Lower leg skin (tissue), 4 donors: ENCODE measurements around the gene MFSD11. TPM values are rescaled to one million over a fixed set of nuclear protein-coding genes. Genes with fewer than 3 reads are reported as not detected.
"Not testable (repeated sequence)": the region's sequence is repeated elsewhere in the genome, so short reads cannot be mapped to it uniquely, and the experiment has no call there.

ENCODE experiments used
- DNase-seq, 2 donors: peaks; one replicate each; pipeline ENCODE4 v3.0.0-alpha.2; 2019; ENCODE audit warnings: low spot score in 2 of 2
- H3K4me3 ChIP-seq: fragments of 200-600 bp; sonication (generic); 2 replicates; pipeline ENCODE4 v1.5.1; 2017; ENCODE audit warnings: mild to moderate bottlenecking, low read depth; ENCODE audit not compliant: poor library complexity, severe bottlenecking
- CTCF ChIP-seq, 3 donors: fragments of 450-650 bp; IDR thresholded peaks; one replicate each; pipeline ENCODE4 v1.5.1; 2016; ENCODE audit warnings: antibody characterized with exemption in 3 of 3, mild to moderate bottlenecking in 3 of 3, moderate library complexity in 2 of 3
- POLR2A ChIP-seq, 2 donors: fragments of 450-650 bp; IDR thresholded peaks; one replicate each; pipeline ENCODE4 v1.6.1; 2016 to 2017; ENCODE audit warnings: antibody characterized with exemption in 2 of 2, mild to moderate bottlenecking in 1 of 2, moderate library complexity in 1 of 2
- WGBS, 2 donors: methylation state at CpG; one replicate each; pipeline ENCODE4 v1.1.5; 2018; 5-methylcytosine and 5-hydroxymethylcytosine counted together
- intact Hi-C: fragments of 100-400 bp; cut with DNase I; formaldehyde crosslinking; loops from one replicate; pipeline ENCODE4 v1.15.0; 2023; ENCODE audit warnings: low total_unique reads
- total RNA-seq, 4 donors: library from RNA; depleted of rRNA; stranded (reverse); fragments of >200 nt; gene quantifications; one replicate each; pipeline ENCODE4 v1.1.0, GENCODE V29; 2016

MFSD11 gene
- total RNA-seq, 4 donors from 2014 or later, result 33.4 to 38.4 (median 33.8) TPM

- DNase-seq, result no peak
- H3K4me3 ChIP-seq, result no peak overlapping the region
- WGBS, 2 donors, result 91% methylated on average over 5 of the region's 5 CpGs
- intact Hi-C loops, result loop anchor here (5.0 kb wide), 1 partner anchor 366 kb away; no protein-coding TSS in a partner anchor
- no peak for TF ChIP-seq CTCF (IDR thresholded peaks at IDR 0.05)
Observed at GRCh38 chr17:76801706-76802105, 63.8 kb downstream of the MFSD11 start.

- no peak for DNase-seq
- H3K4me3 ChIP-seq, result no peak overlapping the region
- intact Hi-C loops, result no loop called here
- WGBS, 2 donors, result 80 to 89% methylated on average over 9 of the region's 9 CpGs
- TF ChIP-seq POLR2A (IDR thresholded peaks at IDR 0.05), result no peak
Observed at GRCh38 chr17:76805319-76805718, 67.4 kb downstream of the MFSD11 start.

GRCh38 chr17:76806151-76806550 is 68.2 kb downstream of the MFSD11 start:
- WGBS, 2 donors, result 87 to 95% methylated on average over 21 of the region's 32 CpGs
- DNase-seq, intact Hi-C loops, H3K4me3 ChIP-seq: not testable (repeated sequence)

- DNase-seq, H3K4me3 ChIP-seq, intact Hi-C loops: not testable (repeated sequence)
- WGBS, 2 donors, result 92 to 97% methylated on average over 4 of the region's 4 CpGs
Observed at GRCh38 chr17:76806767-76807166, 68.8 kb downstream of the MFSD11 start.

GRCh38 chr17:76808326-76808725 is 70.4 kb downstream of the MFSD11 start:
- intact Hi-C loops, result no loop called here
- H3K4me3 ChIP-seq, result no peak overlapping the region
- 98% methylated on average over 4 of the region's 4 CpGs for WGBS, 2 donors
- DNase-seq, result no peak
- no peak for TF ChIP-seq CTCF (IDR thresholded peaks at IDR 0.05)
- TF ChIP-seq POLR2A (IDR thresholded peaks at IDR 0.05), result no peak

GRCh38 chr17:76810956-76811355 is 73.0 kb downstream of the MFSD11 start:
- 66 to 69% methylated on average over 4 of the region's 4 CpGs for WGBS, 2 donors
- intact Hi-C loops, result no loop called here
- no peak for DNase-seq

GRCh38 chr17:76811834-76812233 is 73.9 kb downstream of the MFSD11 start:
- no peak for DNase-seq
- TF ChIP-seq CTCF (IDR thresholded peaks at IDR 0.05) (no peak), POLR2A (IDR thresholded peaks at IDR 0.05) (no peak)
- intact Hi-C loops, result no loop called here
- H3K4me3 ChIP-seq, result no peak overlapping the region
- 87 to 92% methylated on average over 5 of the region's 5 CpGs for WGBS, 2 donors

More at GRCh38 chr17:76810956-76811355, 73.0 kb downstream of the MFSD11 start:
- TF ChIP-seq POLR2A (IDR thresholded peaks at IDR 0.05) (no peak), CTCF (IDR thresholded peaks at IDR 0.05) (no peak)
- H3K4me3 ChIP-seq, result no peak overlapping the region
